Testis (tissue), 2 donors: ENCODE data around the gene SEMG1.

ENCODE experiments used
- CTCF ChIP-seq, 3 experiments: fragments of 450-650 bp in 2 of 3; fragments of 200-600 bp in 1 of 3; sonication (generic) in 1 of 3; IDR thresholded peaks; one replicate each; pipeline ENCODE4 v1.5.1; 2016 to 2019; ENCODE audit warnings: antibody characterized with exemption in 3 of 3, mild to moderate bottlenecking in 2 of 3, moderate library complexity in 1 of 3
- POLR2A ChIP-seq: fragments of 450-650 bp; IDR thresholded peaks from one replicate; pipeline ENCODE4 v1.6.1; 2017; ENCODE audit warnings: antibody characterized with exemption, mild to moderate bottlenecking, moderate library complexity

GRCh38 chr20:45218124-45218523 is 11.3 kb downstream of the SEMG1 start:
- TF ChIP-seq POLR2A (no peak), CTCF (IDR thresholded peaks at IDR 0.05) (no peak)
